A549 treated with GW870086 at 1 μM for 4 hours (cell line): Measurements from ENCODE around the gene FAM53A. TPM values are rescaled to one million over a fixed set of nuclear protein-coding genes. Genes with fewer than 3 reads are reported as not detected.

Experiments
- total RNA-seq: library from RNA; stranded (reverse); fragments of 200-300 nt; extraction: Qiagen RNA extraction; gene quantifications from 5 replicates; pipeline ENCODE4 v1.2.3, GENCODE V29; 2022; ENCODE audit warnings: low read depth

Gene FAM53A
- 0.87 to 1.5 TPM (median 1.1 TPM) in 5 replicates for total RNA-seq

GRCh38 chr4:1683736-1684505, at the start of gene FAM53A:
FAM53A (minus strand) TSS chr4:1684313; CDS start chr4:1668741, 15,572 bp downstream.

GRCh38 chr4:1721003-1721665, 37.0 kb upstream of the FAM53A start, which contains the start of the genes TACC3 and TMEM129:
TACC3 (plus strand) TSS chr4:1721521; CDS start chr4:1723422, 1,901 bp downstream.
TMEM129 (minus strand) TSS chr4:1721323; CDS start chr4:1720837, 486 bp downstream.

GRCh38 chr4:1712216-1713002, 28.3 kb upstream of the FAM53A start, which contains the start of gene SLBP:
SLBP (minus strand) TSS chr4:1712319; CDS start chr4:1712188, 131 bp downstream.

Other genes with a start within 250 kb of the FAM53A start
- gene SLBP, start 28.0 kb upstream of the FAM53A start, total RNA-seq: 68.5 to 72.2 TPM (median 71.6 TPM) in 5 replicates
- 16.8 to 26.5 TPM (median 23.4 TPM) in 5 replicates for gene TMEM129, start 37.0 kb upstream of the FAM53A start, total RNA-seq
- gene TACC3, start 37.2 kb upstream of the FAM53A start, total RNA-seq: 76.1 to 94.4 TPM (median 88.2 TPM) in 5 replicates
- gene FGFR3, start 109.0 kb upstream of the FAM53A start, total RNA-seq: 1.2 to 3.1 TPM (median 2.8 TPM) in 5 replicates
- gene LETM1, start 171.8 kb upstream of the FAM53A start, total RNA-seq: 25.0 to 31.7 TPM (median 28.9 TPM) in 5 replicates
- gene NSD2, start 187.1 kb upstream of the FAM53A start, total RNA-seq: 37.8 to 46.7 TPM (median 42.9 TPM) in 5 replicates